ENCODE results near the gene SELP. TPM values are rescaled to one million over a fixed set of nuclear protein-coding genes. Genes with fewer than 3 reads are reported as not detected.
"Not testable (repeated sequence)": the region's sequence is repeated elsewhere in the genome, so short reads cannot be mapped to it uniquely, and the experiment has no call there.

The SELP gene
- total RNA-seq, 1 experiment from 2014 or later: not detected

GRCh38 chr1:169667699-169668596, 38.0 kb upstream of the SELP start:
- not testable (repeated sequence) for H3K4me3 Mint-ChIP-seq

GRCh38 chr1:169667227-169667639, 37.3 kb upstream of the SELP start:
- H3K14ac ChIP-seq (ENCODE audit: insufficient read depth, low read length); H2BK20ac ChIP-seq (ENCODE audit: low read depth, low read length, poor library complexity, severe bottlenecking); H3K9me3 Mint-ChIP-seq: not testable (repeated sequence)

More at GRCh38 chr1:169667699-169668596, 38.0 kb upstream of the SELP start:
- H3K27me3 Mint-ChIP-seq (ENCODE audit: low read depth): peaks cover 38% of the 10 kb centered on the region
- H3K14ac ChIP-seq (ENCODE audit: insufficient read depth, low read length); H3K27ac ChIP-seq (ENCODE audit: insufficient read length, low read depth, low read length); H3K18ac ChIP-seq (ENCODE audit: insufficient read length, low read depth, low read length); H3K23me2 ChIP-seq (ENCODE audit: insufficient read length, low read depth, low read length, poor library complexity, severe bottlenecking); H3K36me3 Mint-ChIP-seq (ENCODE audit: insufficient read depth in 1 of 3, low read depth in 3 of 3); H3T11ph ChIP-seq (ENCODE audit: low read length); H3K4me1 ChIP-seq (ENCODE audit: insufficient read depth, low read length); DNase-seq; H4K91ac ChIP-seq (ENCODE audit: insufficient read length, low read depth, low read length); H3K4ac ChIP-seq (ENCODE audit: low read depth, low read length); H3K27ac Mint-ChIP-seq; H3K79me2 ChIP-seq (ENCODE audit: insufficient read depth, low read length); H2BK5ac ChIP-seq (ENCODE audit: insufficient read length, low read length); H3K23ac ChIP-seq (ENCODE audit: insufficient read length, low read depth, low read length); H3K4me2 ChIP-seq (ENCODE audit: insufficient read depth, insufficient read length, low read length); H2BK120ac ChIP-seq (ENCODE audit: low read depth, low read length, poor library complexity, severe bottlenecking); H4K5ac ChIP-seq (ENCODE audit: insufficient read length, low read depth, low read length); H2BK12ac ChIP-seq (ENCODE audit: insufficient read length, low read depth, low read length); H2BK15ac ChIP-seq (ENCODE audit: low read depth, low read length); H2AFZ ChIP-seq (ENCODE audit: low read length); H2AK5ac ChIP-seq (ENCODE audit: insufficient read length, low read length); H3K27me3 ChIP-seq (ENCODE audit: insufficient read depth, low read length); H4K8ac ChIP-seq (replicated peaks; ENCODE audit: insufficient read length, low read depth, low read length); H3K9me3 ChIP-seq (ENCODE audit: control insufficient read depth, low read depth, low read length); H3K9me3 Mint-ChIP-seq; H3K9ac ChIP-seq (ENCODE audit: extremely low read depth, insufficient read length, low read length); H4K20me1 ChIP-seq (ENCODE audit: control insufficient read depth, insufficient read depth, insufficient read length); H3K79me1 ChIP-seq (ENCODE audit: insufficient read depth, low read depth, low read length, poor library complexity, severe bottlenecking); H3K56ac ChIP-seq (ENCODE audit: insufficient read length, low read depth, low read length); H2BK20ac ChIP-seq (ENCODE audit: low read depth, low read length, poor library complexity, severe bottlenecking): not testable (repeated sequence)
- WGBS (ENCODE audit: extremely low coverage, insufficient read length, low lambda C conversion rate): no CpG with 5 or more reads among the region's 28 CpGs
- H3K4me1 Mint-ChIP-seq: peaks cover 11 to 12% of the 10 kb centered on the region in 2 experiments

More at GRCh38 chr1:169667227-169667639, 37.3 kb upstream of the SELP start:
- H4K8ac ChIP-seq (replicated peaks; ENCODE audit: insufficient read length, low read depth, low read length); H3T11ph ChIP-seq (ENCODE audit: low read length); H3K27ac Mint-ChIP-seq; H3K9ac ChIP-seq (ENCODE audit: extremely low read depth, insufficient read length, low read length); DNase-seq; H3K23ac ChIP-seq (ENCODE audit: insufficient read length, low read depth, low read length); H2BK120ac ChIP-seq (ENCODE audit: low read depth, low read length, poor library complexity, severe bottlenecking); H3K27ac ChIP-seq (ENCODE audit: insufficient read length, low read depth, low read length); H3K23me2 ChIP-seq (ENCODE audit: insufficient read length, low read depth, low read length, poor library complexity, severe bottlenecking); H4K91ac ChIP-seq (ENCODE audit: insufficient read length, low read depth, low read length); H3K4me2 ChIP-seq (ENCODE audit: insufficient read depth, insufficient read length, low read length); H3K4me1 ChIP-seq (ENCODE audit: insufficient read depth, low read length); H3K18ac ChIP-seq (ENCODE audit: insufficient read length, low read depth, low read length); H3K27me3 ChIP-seq (ENCODE audit: insufficient read depth, low read length); H3K79me2 ChIP-seq (ENCODE audit: insufficient read depth, low read length); H4K20me1 ChIP-seq (ENCODE audit: control insufficient read depth, insufficient read depth, insufficient read length); H3K9me3 ChIP-seq (ENCODE audit: control insufficient read depth, low read depth, low read length); H3K4me3 Mint-ChIP-seq; H2BK5ac ChIP-seq (ENCODE audit: insufficient read length, low read length); H3K56ac ChIP-seq (ENCODE audit: insufficient read length, low read depth, low read length); H2BK15ac ChIP-seq (ENCODE audit: low read depth, low read length); H3K4ac ChIP-seq (ENCODE audit: low read depth, low read length); H4K5ac ChIP-seq (ENCODE audit: insufficient read length, low read depth, low read length); H2AK5ac ChIP-seq (ENCODE audit: insufficient read length, low read length); H3K36me3 Mint-ChIP-seq (ENCODE audit: insufficient read depth in 1 of 3, low read depth in 3 of 3); H2BK12ac ChIP-seq (ENCODE audit: insufficient read length, low read depth, low read length); H3K79me1 ChIP-seq (ENCODE audit: insufficient read depth, low read depth, low read length, poor library complexity, severe bottlenecking); H2AFZ ChIP-seq (ENCODE audit: low read length): not testable (repeated sequence)
- H3K27me3 Mint-ChIP-seq (ENCODE audit: low read depth): peaks cover 34% of the 10 kb centered on the region
- H3K4me1 Mint-ChIP-seq: peaks cover 15 to 18% of the 10 kb centered on the region in 2 experiments
- no CpG with 5 or more reads among the region's 2 CpGs for WGBS (ENCODE audit: extremely low coverage, insufficient read length, low lambda C conversion rate)

Measured in H9 (cell line).